Suprapubic skin (tissue), 4 donors: Measurements from ENCODE around the gene PHTF2.

Experiments
- CTCF ChIP-seq, 2 donors: fragments of 200-600 bp in 1 of 2; fragments of 450-650 bp in 1 of 2; sonication (generic) in 1 of 2; IDR thresholded peaks; one replicate each; pipeline ENCODE4 v1.5.1; 2016 to 2019; ENCODE audit warnings: antibody characterized with exemption in 2 of 2, mild to moderate bottlenecking in 1 of 2, moderate library complexity in 1 of 2
- POLR2A ChIP-seq, 2 donors: fragments of 450-650 bp; IDR thresholded peaks; one replicate each; pipeline ENCODE4 v1.6.1; 2017; ENCODE audit warnings: antibody characterized with exemption in 2 of 2, mild to moderate bottlenecking in 2 of 2, moderate library complexity in 2 of 2
- POLR2AphosphoS5 ChIP-seq, 3 donors: sonication (generic); formaldehyde crosslinking; IDR thresholded peaks; one replicate each; pipeline ENCODE4 v1.6.1; 2017; ENCODE audit warnings: antibody characterized with exemption in 3 of 3

- TF ChIP-seq POLR2A (IDR thresholded peaks at IDR 0.05) (no peak), CTCF (IDR thresholded peaks at IDR 0.05) (no peak), POLR2AphosphoS5 (IDR thresholded peaks at IDR 0.05) (no peak)
These were observed 187.4 kb downstream of the PHTF2 start for GRCh38 chr7:77985974-77986339.
